ENCODE results near the gene TREM1.

TREM1 gene

GRCh38 chr6:41286544-41287346, at the start of gene TREM1:
TREM1 (minus strand) TSS chr6:41286682; CDS start chr6:41286655, 27 bp downstream.
- DNase-seq, result peak in 3 of 10 donors; percentile 14 to 84 (median 49)
- intact Hi-C loops (cut with DNase I), result no loop called here

- DNase-seq, result peak in 1 of 10 donors; percentile 54
- intact Hi-C loops (cut with DNase I), result no loop called here
Observed at GRCh38 chr6:41335943-41336342, 49.5 kb upstream of the TREM1 start.

- intact Hi-C loops (cut with DNase I), result no loop called here
- DNase-seq, result no peak
Observed at GRCh38 chr6:41335296-41335695, 48.8 kb upstream of the TREM1 start, which contains the start of gene NCR2. NCR2 (plus strand) TSS chr6:41335608; CDS start chr6:41335877, 269 bp downstream.

GRCh38 chr6:41334482-41335040, 48.1 kb upstream of the TREM1 start:
- DNase-seq, result peak in 1 of 10 donors; percentile 60
- intact Hi-C loops (cut with DNase I), result no loop called here

- intact Hi-C loops (cut with DNase I), result no loop called here
Observed at GRCh38 chr6:41332842-41333736, 46.6 kb upstream of the TREM1 start.

GRCh38 chr6:41332241-41332640, 45.8 kb upstream of the TREM1 start:
- intact Hi-C loops (cut with DNase I), result no loop called here
- DNase-seq, result no peak

More at GRCh38 chr6:41332842-41333736, 46.6 kb upstream of the TREM1 start:
- DNase-seq, result no peak

- peak in 1 of 10 donors; percentile 55 for DNase-seq
- intact Hi-C loops (cut with DNase I), result no loop called here
Observed at GRCh38 chr6:41331401-41332150, 45.1 kb upstream of the TREM1 start.

GRCh38 chr6:41327177-41327576, 40.7 kb upstream of the TREM1 start:
- intact Hi-C loops (cut with DNase I), result no loop called here
- DNase-seq, result no peak

- no peak for DNase-seq
- intact Hi-C loops (cut with DNase I), result no loop called here
Observed at GRCh38 chr6:41326092-41326491, 39.6 kb upstream of the TREM1 start.

GRCh38 chr6:41325446-41326066, 39.1 kb upstream of the TREM1 start:
- DNase-seq, result no peak
- intact Hi-C loops (cut with DNase I), result no loop called here

- DNase-seq, result peak in 1 of 10 donors; percentile 59
- intact Hi-C loops (cut with DNase I), result no loop called here
Observed at GRCh38 chr6:41321183-41321582, 34.7 kb upstream of the TREM1 start.

- peak; percentile 45 to 97 (median 78) for DNase-seq
- intact Hi-C loops (cut with DNase I), result loop anchor here (2.0 kb wide), 1 partner anchor 226 kb away; no protein-coding TSS in a partner anchor
Observed at GRCh38 chr6:41318654-41319565, 32.4 kb upstream of the TREM1 start.

- DNase-seq, result no peak
- intact Hi-C loops (cut with DNase I), result loop anchor here (2.0 kb wide), 1 partner anchor 225 kb away; no protein-coding TSS in a partner anchor
Observed at GRCh38 chr6:41318261-41318653, 31.8 kb upstream of the TREM1 start.

GRCh38 chr6:41315943-41316620, 29.6 kb upstream of the TREM1 start:
- DNase-seq, result no peak
- intact Hi-C loops (cut with DNase I), result no loop called here

- intact Hi-C loops (cut with DNase I), result no loop called here
- no peak for DNase-seq
Observed at GRCh38 chr6:41315203-41315602, 28.7 kb upstream of the TREM1 start.

- intact Hi-C loops (cut with DNase I), result no loop called here
- DNase-seq, result peak in 3 of 10 donors; percentile 17 to 43 (median 28)
Observed at GRCh38 chr6:41306187-41306854, 19.8 kb upstream of the TREM1 start.

- DNase-seq, result no peak
- intact Hi-C loops (cut with DNase I), result no loop called here
Observed at GRCh38 chr6:41302638-41303037, 16.2 kb upstream of the TREM1 start.
